GM12878 (cell line): ENCODE measurements around the gene LHFPL3. TPM values are rescaled to one million over a fixed set of nuclear protein-coding genes. Genes with fewer than 3 reads are reported as not detected.

Source experiments
- ATAC-seq: fragments of 200-7000 bp; cut with Tn5 transposase; 3 replicates; pipeline ENCODE4 v1.9.1; 2020; ENCODE audit warnings: mild to moderate bottlenecking, moderate library complexity
- BruUV-seq: library from RNA; stranded (reverse); fragments of 400-500 nt; replicated peaks from 2 replicates; lab custom pipeline; 2021; lab: Mats Ljungman, UMichigan
- CTCF ChIA-PET: fragments of 300-600 bp; sonication (Branson Sonifier 250); formaldehyde crosslinking; extraction: SDS; loops from one replicate; lab custom pipeline; 2021; ENCODE audit warnings: inconsistent platforms; lab: Yijun Ruan, JAX
- POLR2A ChIA-PET: fragments of 350-600 bp; formaldehyde crosslinking; extraction: SDS; loops from one replicate; lab custom pipeline; 2021; ENCODE audit warnings: inconsistent platforms; lab: Charles Lee
- RAD21 ChIA-PET: fragments of 300-600 bp; sonication (Branson Sonifier 250); formaldehyde crosslinking; loops from one replicate; lab custom pipeline; 2023; ENCODE audit warnings: antibody characterized with exemption; ENCODE audit not compliant: unreplicated experiment; lab: Charles Lee
- SMC1A ChIA-PET: fragments of 300-600 bp; sonication (Branson Sonifier 250); formaldehyde crosslinking; loops from one replicate; lab custom pipeline; 2023; ENCODE audit not compliant: unreplicated experiment, uncharacterized antibody; lab: Charles Lee
- DNase-seq: peaks from one replicate; pipeline ENCODE4 v3.0.0-alpha.2; 2011; ENCODE audit warnings: low read depth, low spot score
- FAIRE-seq: peaks from 3 replicates; lab custom pipeline; 2011; peaks lifted over from hg19 to GRCh38; lab: Jason Lieb, UNC
- H2AFZ ChIP-seq: 2 replicates; pipeline ENCODE4 v1.6.0; 2011; ENCODE audit warnings: low read depth, low read length, control low read depth; ENCODE audit not compliant: control insufficient read depth
- H3K27ac ChIP-seq: 2 replicates; pipeline ENCODE4 v1.5.1; 2011; ENCODE audit warnings: control low read depth; ENCODE audit not compliant: control insufficient read depth, insufficient read depth
- H3K27me3 ChIP-seq, 2 experiments: replicated peaks in 1 of 2; 2 replicates each; pipeline versions ENCODE4 v1.6.0 to v1.6.1; 2011; ENCODE audit warnings: low read length in 1 of 2; ENCODE audit not compliant: control insufficient read depth in 2 of 2, insufficient read depth in 2 of 2
- H3K36me3 ChIP-seq, 2 experiments: 2 replicates each; pipeline ENCODE4 v1.5.1; 2011; ENCODE audit warnings: low read length in 1 of 2; ENCODE audit not compliant: control insufficient read depth in 2 of 2, insufficient read depth in 2 of 2
- H3K4me1 ChIP-seq: 2 replicates; pipeline ENCODE4 v1.6.1; 2011; ENCODE audit warnings: mild to moderate bottlenecking, low read length, moderate library complexity, mixed read lengths; ENCODE audit not compliant: control insufficient read depth, insufficient read depth
- H3K4me2 ChIP-seq: 2 replicates; pipeline ENCODE4 v1.6.0; 2011; ENCODE audit warnings: control low read depth; ENCODE audit not compliant: control insufficient read depth, insufficient read depth
- H3K4me3 ChIP-seq: fragments of 200-600 bp; sonication (generic); 2 replicates; pipeline ENCODE4 v1.5.1; 2016
- H3K79me2 ChIP-seq: 2 replicates; pipeline ENCODE4 v1.6.0; 2011; ENCODE audit warnings: low read length; ENCODE audit not compliant: control insufficient read depth, insufficient read depth
- H3K9ac ChIP-seq: 2 replicates; pipeline ENCODE4 v1.8.0; 2011; ENCODE audit warnings: low read length, control low read depth, mixed read lengths; ENCODE audit not compliant: control insufficient read depth, insufficient read depth
- H3K9me3 ChIP-seq: replicated peaks from 3 replicates; pipeline ENCODE4 v1.5.1; 2011; ENCODE audit warnings: mild to moderate bottlenecking, low read length; ENCODE audit not compliant: control insufficient read depth, insufficient read depth
- H4K20me1 ChIP-seq: 2 replicates; pipeline ENCODE4 v1.6.0; 2011; ENCODE audit not compliant: control insufficient read depth, insufficient read depth
- GABPA ChIP-seq: IDR thresholded peaks from 2 replicates; pipeline ENCODE4 v1.6.1; 2014; ENCODE audit warnings: antibody characterized with exemption, low read depth, mild to moderate bottlenecking, inconsistent platforms
- IKZF1 ChIP-seq: fragments of 450-650 bp; conservative IDR thresholded peaks from 2 replicates; pipeline ENCODE4 v1.6.1; 2017; ENCODE audit warnings: antibody characterized with exemption, mild to moderate bottlenecking
- JUNB ChIP-seq: IDR thresholded peaks from 2 replicates; pipeline ENCODE4 v1.6.1; 2016; ENCODE audit warnings: antibody characterized with exemption, mild to moderate bottlenecking
- NFXL1 ChIP-seq: fragments of 450-650 bp; IDR thresholded peaks from 2 replicates; pipeline ENCODE4 v1.6.1; 2017; ENCODE audit warnings: antibody characterized with exemption, mild to moderate bottlenecking, borderline replicate concordance
- WRNIP1 ChIP-seq: IDR thresholded peaks from 2 replicates; pipeline ENCODE4 v1.6.1; 2011; ENCODE audit warnings: low read depth, low read length, improper control_type of control experiment, borderline replicate concordance
- WGBS: methylation state at CpG from one replicate; pipeline ENCODE4 v1.1.6; 2016; ENCODE audit warnings: low lambda C conversion rate; ENCODE audit not compliant: insufficient replicate concordance, insufficient coverage; ENCODE audit errors: missing lambda C conversion rate; 5-methylcytosine and 5-hydroxymethylcytosine counted together
- in situ Hi-C: fragments of 300-500 bp; cut with MboI; formaldehyde crosslinking; loops from 9 replicates; pipeline ENCODE4 v1.14.3; 2018; ENCODE audit warnings: mixed read lengths
- intact Hi-C: fragments of 100-400 bp; cut with micrococcal nuclease; formaldehyde crosslinking; loops from one replicate; pipeline ENCODE4 v1.14.2; 2022; ENCODE audit not compliant: unreplicated experiment
- polyA plus RNA-seq, 11 experiments: library from polyadenylated mRNA; depleted of rRNA in 4 of 11; unstranded in 6 of 11; stranded (reverse) in 5 of 11; fragments of >200 nt; fragmentation: Nextera tagmentation in 4 of 11; fragmentation: Illumina TruSeq in 1 of 11; extraction: Ambion mirVana in 4 of 11; extraction: Trizol in 1 of 11; gene quantifications; 1 replicate in 1 of 11; 2 replicates in 10 of 11; pipeline versions ENCODE4 v1.2.1 to v1.2.3, GENCODE V29; 2011 to 2016; ENCODE audit warnings: inconsistent platforms in 2 of 11, missing spikeins in 2 of 11, low read depth in 1 of 11
- total RNA-seq, 4 experiments: library from RNA; depleted of rRNA in 3 of 4; stranded (reverse); fragments of >200 nt in 3 of 4; fragmentation: Illumina TruSeq in 1 of 4; extraction: Trizol in 1 of 4; gene quantifications; 2 replicates each; pipeline versions ENCODE4 v1.2.1 to v1.2.3, GENCODE V29; 2013 to 2021
- TF ChIP-seq, protein P1 (sequence below): fragments of 450-650 bp; IDR thresholded peaks from 2 replicates; pipeline ENCODE4 v1.6.1; 2017; ENCODE audit warnings: mild to moderate bottlenecking, moderate library complexity
- TF ChIP-seq, protein P2 (sequence below): IDR thresholded peaks from 2 replicates; pipeline ENCODE4 v1.6.1; 2011; ENCODE audit warnings: low read depth, mild to moderate bottlenecking, low read length, moderate library complexity, borderline replicate concordance; ENCODE audit errors: extremely low read depth

Gene LHFPL3
- total and polyA plus RNA-seq, 10 of the 15 experiments (the other 5 are each of a cell fraction or from before 2014, with no cell fraction given): 0.09 TPM; not detected in 9

DNA sequence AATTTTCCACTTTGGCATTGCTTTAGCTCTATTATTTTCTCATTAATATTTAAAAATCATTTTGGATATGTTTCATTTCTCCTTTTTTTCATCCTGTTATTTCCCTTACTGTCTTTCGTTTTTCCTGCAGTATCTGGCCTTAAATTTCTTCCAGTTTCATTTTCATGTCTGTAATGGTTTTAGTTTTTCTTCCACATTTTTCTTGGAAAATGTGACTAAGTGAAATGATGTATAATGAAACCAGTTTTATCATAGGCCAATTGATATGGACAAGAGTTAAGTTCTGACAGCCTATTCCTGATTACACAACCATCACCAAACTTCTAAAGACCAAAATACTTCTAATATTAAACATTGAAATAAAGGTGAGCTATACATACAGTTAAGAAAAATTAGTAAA, 158.5 kb downstream of the LHFPL3 start:
- no peaks in the 10 kb centered on the region for H3K4me1 ChIP-seq

More for the DNA sequence above, 158.5 kb downstream of the LHFPL3 start:
- no peak for ATAC-seq
- BruUV-seq: no TSS peak
- H3K9ac ChIP-seq: no peak overlapping the region
- intact Hi-C loops: no loop called here
- WGBS: 0% methylated on average over 1 of the region's 1 CpG
- SMC1A ChIA-PET: no interaction called here
- no peaks in the 10 kb centered on the region for H4K20me1 ChIP-seq
- no peaks in the 10 kb centered on the region for H3K27me3 ChIP-seq
- H3K79me2 ChIP-seq: no peaks in the 10 kb centered on the region
- RAD21 ChIA-PET: no interaction called here
- in situ Hi-C loops: no loop called here
- TF ChIP-seq WRNIP1: no peak
- no peak for TF ChIP-seq JUNB
- no peak for TF ChIP-seq IKZF1
- TF ChIP-seq, protein P1, sequence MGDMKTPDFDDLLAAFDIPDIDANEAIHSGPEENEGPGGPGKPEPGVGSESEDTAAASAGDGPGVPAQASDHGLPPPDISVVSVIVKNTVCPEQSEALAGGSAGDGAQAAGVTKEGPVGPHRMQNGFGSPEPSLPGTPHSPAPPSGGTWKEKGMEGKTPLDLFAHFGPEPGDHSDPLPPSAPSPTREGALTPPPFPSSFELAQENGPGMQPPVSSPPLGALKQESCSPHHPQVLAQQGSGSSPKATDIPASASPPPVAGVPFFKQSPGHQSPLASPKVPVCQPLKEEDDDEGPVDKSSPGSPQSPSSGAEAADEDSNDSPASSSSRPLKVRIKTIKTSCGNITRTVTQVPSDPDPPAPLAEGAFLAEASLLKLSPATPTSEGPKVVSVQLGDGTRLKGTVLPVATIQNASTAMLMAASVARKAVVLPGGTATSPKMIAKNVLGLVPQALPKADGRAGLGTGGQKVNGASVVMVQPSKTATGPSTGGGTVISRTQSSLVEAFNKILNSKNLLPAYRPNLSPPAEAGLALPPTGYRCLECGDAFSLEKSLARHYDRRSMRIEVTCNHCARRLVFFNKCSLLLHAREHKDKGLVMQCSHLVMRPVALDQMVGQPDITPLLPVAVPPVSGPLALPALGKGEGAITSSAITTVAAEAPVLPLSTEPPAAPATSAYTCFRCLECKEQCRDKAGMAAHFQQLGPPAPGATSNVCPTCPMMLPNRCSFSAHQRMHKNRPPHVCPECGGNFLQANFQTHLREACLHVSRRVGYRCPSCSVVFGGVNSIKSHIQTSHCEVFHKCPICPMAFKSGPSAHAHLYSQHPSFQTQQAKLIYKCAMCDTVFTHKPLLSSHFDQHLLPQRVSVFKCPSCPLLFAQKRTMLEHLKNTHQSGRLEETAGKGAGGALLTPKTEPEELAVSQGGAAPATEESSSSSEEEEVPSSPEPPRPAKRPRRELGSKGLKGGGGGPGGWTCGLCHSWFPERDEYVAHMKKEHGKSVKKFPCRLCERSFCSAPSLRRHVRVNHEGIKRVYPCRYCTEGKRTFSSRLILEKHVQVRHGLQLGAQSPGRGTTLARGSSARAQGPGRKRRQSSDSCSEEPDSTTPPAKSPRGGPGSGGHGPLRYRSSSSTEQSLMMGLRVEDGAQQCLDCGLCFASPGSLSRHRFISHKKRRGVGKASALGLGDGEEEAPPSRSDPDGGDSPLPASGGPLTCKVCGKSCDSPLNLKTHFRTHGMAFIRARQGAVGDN: no peak
- TF ChIP-seq, protein P2, sequence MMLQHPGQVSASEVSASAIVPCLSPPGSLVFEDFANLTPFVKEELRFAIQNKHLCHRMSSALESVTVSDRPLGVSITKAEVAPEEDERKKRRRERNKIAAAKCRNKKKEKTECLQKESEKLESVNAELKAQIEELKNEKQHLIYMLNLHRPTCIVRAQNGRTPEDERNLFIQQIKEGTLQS: no peak
- TF ChIP-seq NFXL1: no peak
- TF ChIP-seq GABPA: no peak
- no peak for FAIRE-seq
- no peaks in the 10 kb centered on the region for H3K36me3 ChIP-seq
- no peaks in the 10 kb centered on the region for H3K9me3 ChIP-seq
- no peak overlapping the region for H2AFZ ChIP-seq
- CTCF ChIA-PET: interaction anchor here (0.8 kb wide), 1 partner anchor 8 kb away, joined by 3 read pairs; no protein-coding TSS in a partner anchor
- H3K4me2 ChIP-seq: no peak overlapping the region
- H3K4me3 ChIP-seq: no peak overlapping the region
- H3K27ac ChIP-seq: no peak overlapping the region
- POLR2A ChIA-PET: no interaction called here
- DNase-seq: no peak
